GM12878 (cell line): Measurements from ENCODE around the gene GGT6. TPM values are rescaled to one million over a fixed set of nuclear protein-coding genes. Genes with fewer than 3 reads are reported as not detected.

Experiments used
- ATAC-seq: fragments of 200-7000 bp; cut with Tn5 transposase; 3 replicates; pipeline ENCODE4 v1.9.1; 2020; ENCODE audit warnings: mild to moderate bottlenecking, moderate library complexity
- BruUV-seq: library from RNA; stranded (reverse); fragments of 400-500 nt; replicated peaks from 2 replicates; lab custom pipeline; 2021; lab: Mats Ljungman, UMichigan
- CTCF ChIA-PET: fragments of 300-600 bp; sonication (Branson Sonifier 250); formaldehyde crosslinking; extraction: SDS; loops from one replicate; lab custom pipeline; 2021; ENCODE audit warnings: inconsistent platforms; lab: Yijun Ruan, JAX
- POLR2A ChIA-PET: fragments of 350-600 bp; formaldehyde crosslinking; extraction: SDS; loops from one replicate; lab custom pipeline; 2021; ENCODE audit warnings: inconsistent platforms; lab: Charles Lee
- RAD21 ChIA-PET: fragments of 300-600 bp; sonication (Branson Sonifier 250); formaldehyde crosslinking; loops from one replicate; lab custom pipeline; 2023; ENCODE audit warnings: antibody characterized with exemption; ENCODE audit not compliant: unreplicated experiment; lab: Charles Lee
- SMC1A ChIA-PET: fragments of 300-600 bp; sonication (Branson Sonifier 250); formaldehyde crosslinking; loops from one replicate; lab custom pipeline; 2023; ENCODE audit not compliant: unreplicated experiment, uncharacterized antibody; lab: Charles Lee
- DNase-seq: peaks from one replicate; pipeline ENCODE4 v3.0.0-alpha.2; 2011; ENCODE audit warnings: low read depth, low spot score
- FAIRE-seq: peaks from 3 replicates; lab custom pipeline; 2011; peaks lifted over from hg19 to GRCh38; lab: Jason Lieb, UNC
- H2AFZ ChIP-seq: 2 replicates; pipeline ENCODE4 v1.6.0; 2011; ENCODE audit warnings: low read depth, low read length, control low read depth; ENCODE audit not compliant: control insufficient read depth
- H3K27ac ChIP-seq: 2 replicates; pipeline ENCODE4 v1.5.1; 2011; ENCODE audit warnings: control low read depth; ENCODE audit not compliant: control insufficient read depth, insufficient read depth
- H3K27me3 ChIP-seq, 2 experiments: replicated peaks in 1 of 2; 2 replicates each; pipeline versions ENCODE4 v1.6.0 to v1.6.1; 2011; ENCODE audit warnings: low read length in 1 of 2; ENCODE audit not compliant: control insufficient read depth in 2 of 2, insufficient read depth in 2 of 2
- H3K36me3 ChIP-seq, 2 experiments: 2 replicates each; pipeline ENCODE4 v1.5.1; 2011; ENCODE audit warnings: low read length in 1 of 2; ENCODE audit not compliant: control insufficient read depth in 2 of 2, insufficient read depth in 2 of 2
- H3K4me1 ChIP-seq: 2 replicates; pipeline ENCODE4 v1.6.1; 2011; ENCODE audit warnings: mild to moderate bottlenecking, low read length, moderate library complexity, mixed read lengths; ENCODE audit not compliant: control insufficient read depth, insufficient read depth
- H3K4me2 ChIP-seq: 2 replicates; pipeline ENCODE4 v1.6.0; 2011; ENCODE audit warnings: control low read depth; ENCODE audit not compliant: control insufficient read depth, insufficient read depth
- H3K4me3 ChIP-seq: fragments of 200-600 bp; sonication (generic); 2 replicates; pipeline ENCODE4 v1.5.1; 2016
- H3K79me2 ChIP-seq: 2 replicates; pipeline ENCODE4 v1.6.0; 2011; ENCODE audit warnings: low read length; ENCODE audit not compliant: control insufficient read depth, insufficient read depth
- H3K9ac ChIP-seq: 2 replicates; pipeline ENCODE4 v1.8.0; 2011; ENCODE audit warnings: low read length, control low read depth, mixed read lengths; ENCODE audit not compliant: control insufficient read depth, insufficient read depth
- H3K9me3 ChIP-seq: replicated peaks from 3 replicates; pipeline ENCODE4 v1.5.1; 2011; ENCODE audit warnings: mild to moderate bottlenecking, low read length; ENCODE audit not compliant: control insufficient read depth, insufficient read depth
- H4K20me1 ChIP-seq: 2 replicates; pipeline ENCODE4 v1.6.0; 2011; ENCODE audit not compliant: control insufficient read depth, insufficient read depth
- CBX3 ChIP-seq: fragments of 200-600 bp; sonication (generic); IDR thresholded peaks from 2 replicates; pipeline ENCODE4 v1.6.1; 2016; ENCODE audit warnings: low read depth, borderline replicate concordance
- CBX5 ChIP-seq: sonication (generic); IDR thresholded peaks from 2 replicates; pipeline ENCODE4 v1.6.1; 2016; ENCODE audit warnings: low read depth, moderate library complexity, mild to moderate bottlenecking, inconsistent platforms
- CEBPB ChIP-seq, 2 experiments: fragments of 150-350 bp in 1 of 2; IDR thresholded peaks; 2 replicates each; pipeline ENCODE4 v1.6.1; 2012 to 2014; ENCODE audit warnings: low read depth in 2 of 2, low read length in 2 of 2, borderline replicate concordance in 1 of 2, inconsistent platforms in 1 of 2
- CUX1 ChIP-seq: IDR thresholded peaks from 2 replicates; pipeline ENCODE4 v1.6.1; 2012; ENCODE audit warnings: improper control_type of control experiment, low read depth, low read length; ENCODE audit not compliant: insufficient replicate concordance
- EED ChIP-seq: sonication (generic); IDR thresholded peaks from 2 replicates; pipeline ENCODE4 v1.6.1; 2016; ENCODE audit warnings: antibody characterized with exemption, low read depth
- IKZF1 ChIP-seq: fragments of 450-650 bp; conservative IDR thresholded peaks from 2 replicates; pipeline ENCODE4 v1.6.1; 2017; ENCODE audit warnings: antibody characterized with exemption, mild to moderate bottlenecking
- MEF2A ChIP-seq: IDR thresholded peaks from 2 replicates; pipeline ENCODE4 v1.6.1; 2011; ENCODE audit warnings: low read depth, mild to moderate bottlenecking, low read length, moderate library complexity; ENCODE audit not compliant: insufficient read depth
- MYC ChIP-seq: IDR thresholded peaks from 2 replicates; pipeline ENCODE4 v1.6.1; 2011; ENCODE audit warnings: mild to moderate bottlenecking, low read length, moderate library complexity, inconsistent platforms; ENCODE audit not compliant: insufficient read depth, insufficient replicate concordance, insufficient read length, severe bottlenecking
- NBN ChIP-seq: fragments of 450-650 bp; IDR thresholded peaks from 2 replicates; pipeline ENCODE4 v1.6.1; 2016
- NFXL1 ChIP-seq: fragments of 450-650 bp; IDR thresholded peaks from 2 replicates; pipeline ENCODE4 v1.6.1; 2017; ENCODE audit warnings: antibody characterized with exemption, mild to moderate bottlenecking, borderline replicate concordance
- NFYB ChIP-seq: IDR thresholded peaks from 2 replicates; pipeline ENCODE4 v1.6.1; 2011; ENCODE audit warnings: low read depth, mild to moderate bottlenecking, low read length, improper control_type of control experiment, moderate library complexity; ENCODE audit not compliant: insufficient read depth
- RAD21 ChIP-seq: IDR thresholded peaks from 2 replicates; pipeline ENCODE4 v1.6.1; 2011; ENCODE audit warnings: mild to moderate bottlenecking, low read depth, low read length, moderate library complexity; ENCODE audit not compliant: insufficient read depth
- RBBP5 ChIP-seq: fragments of 200-600 bp; sonication (generic); conservative IDR thresholded peaks from 2 replicates; pipeline ENCODE4 v1.6.1; 2016
- SIN3A ChIP-seq: IDR thresholded peaks from 2 replicates; pipeline ENCODE4 v1.6.1; 2012; ENCODE audit warnings: low read depth, low read length, improper control_type of control experiment
- SMAD5 ChIP-seq: IDR thresholded peaks from 2 replicates; pipeline ENCODE4 v1.6.1; 2016; ENCODE audit warnings: antibody characterized with exemption, low read depth
- SPI1 ChIP-seq: IDR thresholded peaks from 2 replicates; pipeline ENCODE4 v1.6.1; 2011; ENCODE audit warnings: low read depth, mild to moderate bottlenecking, low read length, moderate library complexity, borderline replicate concordance; ENCODE audit not compliant: insufficient read depth
- SUZ12 ChIP-seq: fragments of 200-600 bp; sonication (generic); IDR thresholded peaks from one replicate; pipeline ENCODE4 v1.6.1; 2018; ENCODE audit warnings: antibody characterized with exemption, mild to moderate bottlenecking; ENCODE audit not compliant: unreplicated experiment
- WRNIP1 ChIP-seq: IDR thresholded peaks from 2 replicates; pipeline ENCODE4 v1.6.1; 2011; ENCODE audit warnings: low read depth, low read length, improper control_type of control experiment, borderline replicate concordance
- ZSCAN29 ChIP-seq: fragments of 450-650 bp; IDR thresholded peaks from 2 replicates; pipeline ENCODE4 v1.6.1; 2017; ENCODE audit warnings: mild to moderate bottlenecking, moderate library complexity
- WGBS: methylation state at CpG from one replicate; pipeline ENCODE4 v1.1.6; 2016; ENCODE audit warnings: low lambda C conversion rate; ENCODE audit not compliant: insufficient replicate concordance, insufficient coverage; ENCODE audit errors: missing lambda C conversion rate; 5-methylcytosine and 5-hydroxymethylcytosine counted together
- in situ Hi-C: fragments of 300-500 bp; cut with MboI; formaldehyde crosslinking; loops from 9 replicates; pipeline ENCODE4 v1.14.3; 2018; ENCODE audit warnings: mixed read lengths
- intact Hi-C: fragments of 100-400 bp; cut with micrococcal nuclease; formaldehyde crosslinking; loops from one replicate; pipeline ENCODE4 v1.14.2; 2022; ENCODE audit not compliant: unreplicated experiment
- polyA plus RNA-seq, 11 experiments: library from polyadenylated mRNA; depleted of rRNA in 4 of 11; unstranded in 6 of 11; stranded (reverse) in 5 of 11; fragments of >200 nt; fragmentation: Nextera tagmentation in 4 of 11; fragmentation: Illumina TruSeq in 1 of 11; extraction: Ambion mirVana in 4 of 11; extraction: Trizol in 1 of 11; gene quantifications; 1 replicate in 1 of 11; 2 replicates in 10 of 11; pipeline versions ENCODE4 v1.2.1 to v1.2.3, GENCODE V29; 2011 to 2016; ENCODE audit warnings: inconsistent platforms in 2 of 11, missing spikeins in 2 of 11, low read depth in 1 of 11
- total RNA-seq, 4 experiments: library from RNA; depleted of rRNA in 3 of 4; stranded (reverse); fragments of >200 nt in 3 of 4; fragmentation: Illumina TruSeq in 1 of 4; extraction: Trizol in 1 of 4; gene quantifications; 2 replicates each; pipeline versions ENCODE4 v1.2.1 to v1.2.3, GENCODE V29; 2013 to 2021
- TF ChIP-seq, protein P1 (sequence below), 3 experiments: IDR thresholded peaks in 2 of 3; conservative IDR thresholded peaks in 1 of 3; 2 replicates each; pipeline ENCODE4 v1.5.1; 2011; ENCODE audit warnings: low read depth in 3 of 3, low read length in 3 of 3, mild to moderate bottlenecking in 3 of 3, control low read depth in 2 of 3, moderate library complexity in 2 of 3, inconsistent platforms in 1 of 3, mixed read lengths in 1 of 3; ENCODE audit not compliant: control insufficient read depth in 2 of 3, insufficient read depth in 1 of 3; ENCODE audit errors: extremely low read depth in 1 of 3

Gene GGT6
- total and polyA plus RNA-seq, 10 of the 15 experiments (the other 5 are each of a cell fraction or from before 2014, with no cell fraction given), result 0.01 to 0.26 (median 0.13) TPM; not detected in 5

DNA sequence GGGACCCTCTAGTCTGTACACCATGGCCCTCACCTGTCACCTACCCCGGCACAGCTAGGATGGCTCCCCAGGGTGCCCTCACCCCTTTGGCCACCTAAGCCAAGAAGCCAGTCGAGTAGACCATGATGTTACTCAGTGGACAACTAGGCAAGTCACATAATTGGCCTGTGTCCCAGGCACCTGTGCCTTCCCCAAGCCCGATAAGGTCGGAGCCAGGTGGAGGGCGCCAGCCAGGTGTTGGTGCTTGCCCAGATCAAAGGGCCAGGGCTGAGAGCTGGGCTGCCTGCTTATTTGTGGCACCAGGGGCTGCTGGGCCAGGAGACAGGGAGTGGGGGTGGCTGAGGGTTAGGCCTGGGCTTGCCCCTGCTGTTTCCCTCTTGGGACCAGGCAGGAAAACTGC lies 44.9 kb downstream of the GGT6 start:
- 54% methylated on average over 5 of the region's 5 CpGs for WGBS
- FAIRE-seq, result no peak
- Histone ChIP-seq H3K79me2 (no peaks in the 10 kb centered on the region), H3K9me3 (no peaks in the 10 kb centered on the region; the same call in 2 of the 3 replicates), H3K27me3 (no peaks in the 10 kb centered on the region), H3K4me3 (no peak overlapping the region), H3K36me3 (no peaks in the 10 kb centered on the region), H4K20me1 (no peaks in the 10 kb centered on the region), H3K4me1 (peaks cover 9% of the 10 kb centered on the region), H3K4me2 (no peak overlapping the region), H3K27ac (no peak overlapping the region), H2AFZ (no peak overlapping the region), H3K9ac (no peak overlapping the region)
- ChIA-PET POLR2A (interaction anchor here (0.7 kb wide), 1 partner anchor 33 kb away, joined by 5 read pairs; no protein-coding TSS in a partner anchor), SMC1A (no interaction called here), CTCF (no interaction called here), RAD21 (no interaction called here)
- DNase-seq, result no peak
- ATAC-seq, result no peak
- in situ Hi-C loops (no loop called here), intact Hi-C loops (no loop called here)
- BruUV-seq, result no TSS peak
- TF ChIP-seq RBBP5 (no peak), SPI1 (no peak), NFYB (no peak), NBN (no peak), CUX1 (no peak), WRNIP1 (no peak), SIN3A (no peak), MEF2A (no peak), IKZF1 (no peak), CBX5 (no peak), MYC (no peak), NFXL1 (no peak), SUZ12 (no peak), ZSCAN29 (no peak), SMAD5 (no peak), EED (no peak), CBX3 (no peak), CEBPB (IDR thresholded peaks at IDR 0.05; ENCODE audit: borderline replicate concordance in 1 of 2, low read depth in 2 of 2, low read length in 2 of 2) (no peak), RAD21 (no peak)
- TF ChIP-seq, protein P1, sequence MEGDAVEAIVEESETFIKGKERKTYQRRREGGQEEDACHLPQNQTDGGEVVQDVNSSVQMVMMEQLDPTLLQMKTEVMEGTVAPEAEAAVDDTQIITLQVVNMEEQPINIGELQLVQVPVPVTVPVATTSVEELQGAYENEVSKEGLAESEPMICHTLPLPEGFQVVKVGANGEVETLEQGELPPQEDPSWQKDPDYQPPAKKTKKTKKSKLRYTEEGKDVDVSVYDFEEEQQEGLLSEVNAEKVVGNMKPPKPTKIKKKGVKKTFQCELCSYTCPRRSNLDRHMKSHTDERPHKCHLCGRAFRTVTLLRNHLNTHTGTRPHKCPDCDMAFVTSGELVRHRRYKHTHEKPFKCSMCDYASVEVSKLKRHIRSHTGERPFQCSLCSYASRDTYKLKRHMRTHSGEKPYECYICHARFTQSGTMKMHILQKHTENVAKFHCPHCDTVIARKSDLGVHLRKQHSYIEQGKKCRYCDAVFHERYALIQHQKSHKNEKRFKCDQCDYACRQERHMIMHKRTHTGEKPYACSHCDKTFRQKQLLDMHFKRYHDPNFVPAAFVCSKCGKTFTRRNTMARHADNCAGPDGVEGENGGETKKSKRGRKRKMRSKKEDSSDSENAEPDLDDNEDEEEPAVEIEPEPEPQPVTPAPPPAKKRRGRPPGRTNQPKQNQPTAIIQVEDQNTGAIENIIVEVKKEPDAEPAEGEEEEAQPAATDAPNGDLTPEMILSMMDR (IDR thresholded peaks at IDR 0.05 in 2 of 3, conservative IDR thresholded peaks at IDR 0.05 in 1 of 3; ENCODE audit: control insufficient read depth in 2 of 3, extremely low read depth in 1 of 3, insufficient read depth in 1 of 3, low read depth in 3 of 3, low read length in 3 of 3), result no peak
- TF ChIP-seq, all 136 proteins: peak for 0
